Mucosa of rectum (tissue), 2 donors: ENCODE results near the gene DIS3L2.

Source experiments
- H3K27ac ChIP-seq, 2 donors: one replicate each; pipeline ENCODE4 v1.7.0; 2013; ENCODE audit warnings: inconsistent platforms in 2 of 2, low read depth in 2 of 2, low read length in 2 of 2
- H3K27me3 ChIP-seq, 2 donors: one replicate each; pipeline ENCODE4 v1.7.0; 2013; ENCODE audit warnings: low read length in 2 of 2; ENCODE audit not compliant: control insufficient read depth in 2 of 2, insufficient read depth in 2 of 2
- H3K36me3 ChIP-seq, 2 donors: one replicate each; pipeline ENCODE4 v1.7.0; 2013; ENCODE audit warnings: low read length in 2 of 2; ENCODE audit not compliant: control insufficient read depth in 2 of 2, insufficient read depth in 2 of 2
- H3K4me1 ChIP-seq, 2 donors: one replicate each; pipeline ENCODE4 v1.7.0; 2013; ENCODE audit warnings: low read length in 2 of 2, mild to moderate bottlenecking in 1 of 2; ENCODE audit not compliant: control insufficient read depth in 2 of 2, insufficient read depth in 2 of 2
- H3K4me3 ChIP-seq, 2 donors: one replicate each; pipeline ENCODE4 v1.7.0; 2013; ENCODE audit warnings: low read length in 2 of 2
- H3K9ac ChIP-seq, 2 donors: one replicate each; pipeline ENCODE4 v1.7.0; 2013; ENCODE audit warnings: low read length in 2 of 2, low read depth in 1 of 2, mild to moderate bottlenecking in 1 of 2
- H3K9me3 ChIP-seq, 2 donors: one replicate each; pipeline ENCODE4 v1.7.0; 2013; ENCODE audit warnings: low read length in 2 of 2; ENCODE audit not compliant: control insufficient read depth in 2 of 2
- donor health status: healthy.
- donor health status: Normal muscosa, but diverticular disease.

The DIS3L2 gene

DNA sequence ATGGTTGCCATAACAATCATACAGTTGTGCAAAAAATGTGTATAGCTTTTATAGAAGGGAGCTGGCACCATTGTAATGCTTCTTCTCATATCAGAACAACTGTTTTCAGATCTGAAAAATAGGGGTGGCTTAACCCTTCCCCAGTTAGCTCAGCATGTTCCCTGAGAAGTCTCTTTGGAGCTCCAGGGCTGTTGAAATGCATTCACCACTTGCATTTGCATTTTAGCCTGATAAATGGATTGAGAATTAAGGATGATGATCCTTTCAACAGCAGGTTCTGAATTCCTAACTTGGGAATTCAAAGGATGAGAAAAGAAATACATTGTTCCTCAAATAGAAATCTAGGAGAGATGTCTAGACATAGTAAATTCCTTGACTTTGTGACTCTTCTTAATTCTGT is 235.3 kb downstream of the DIS3L2 start:
- no peak overlapping the region for H3K27ac ChIP-seq
- peaks cover 0 to 4% of the 10 kb centered on the region in 2 donors for H3K9me3 ChIP-seq
- no peak overlapping the region for H3K9ac ChIP-seq
- H3K36me3 ChIP-seq, result peaks cover 3 to 6% of the 10 kb centered on the region in 2 donors
- no peak overlapping the region for H3K4me3 ChIP-seq
- no peaks in the 10 kb centered on the region for H3K27me3 ChIP-seq
- no peaks in the 10 kb centered on the region for H3K4me1 ChIP-seq

DNA sequence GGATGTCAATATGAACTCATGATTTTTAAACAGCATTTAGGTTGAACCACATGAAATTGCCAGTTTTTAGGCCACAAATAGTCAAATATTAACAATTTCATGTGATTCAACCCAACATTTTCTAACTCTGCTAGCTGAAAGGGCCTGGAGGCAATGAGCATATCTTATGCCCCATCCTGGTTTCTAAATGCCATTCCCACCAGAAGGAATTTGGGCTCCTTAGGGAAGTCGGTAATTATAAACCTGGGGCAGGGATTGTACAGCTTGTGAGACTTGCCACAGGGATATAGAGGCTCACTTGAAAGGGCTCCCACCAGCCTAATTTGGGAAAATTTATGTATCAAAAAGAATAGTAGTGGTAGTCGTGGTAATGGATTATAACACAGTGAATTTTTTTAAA is 238.7 kb downstream of the DIS3L2 start:
- H3K27ac ChIP-seq, result no peak overlapping the region
- H3K4me3 ChIP-seq, result no peak overlapping the region
- H3K9me3 ChIP-seq, result no peaks in the 10 kb centered on the region

DNA sequence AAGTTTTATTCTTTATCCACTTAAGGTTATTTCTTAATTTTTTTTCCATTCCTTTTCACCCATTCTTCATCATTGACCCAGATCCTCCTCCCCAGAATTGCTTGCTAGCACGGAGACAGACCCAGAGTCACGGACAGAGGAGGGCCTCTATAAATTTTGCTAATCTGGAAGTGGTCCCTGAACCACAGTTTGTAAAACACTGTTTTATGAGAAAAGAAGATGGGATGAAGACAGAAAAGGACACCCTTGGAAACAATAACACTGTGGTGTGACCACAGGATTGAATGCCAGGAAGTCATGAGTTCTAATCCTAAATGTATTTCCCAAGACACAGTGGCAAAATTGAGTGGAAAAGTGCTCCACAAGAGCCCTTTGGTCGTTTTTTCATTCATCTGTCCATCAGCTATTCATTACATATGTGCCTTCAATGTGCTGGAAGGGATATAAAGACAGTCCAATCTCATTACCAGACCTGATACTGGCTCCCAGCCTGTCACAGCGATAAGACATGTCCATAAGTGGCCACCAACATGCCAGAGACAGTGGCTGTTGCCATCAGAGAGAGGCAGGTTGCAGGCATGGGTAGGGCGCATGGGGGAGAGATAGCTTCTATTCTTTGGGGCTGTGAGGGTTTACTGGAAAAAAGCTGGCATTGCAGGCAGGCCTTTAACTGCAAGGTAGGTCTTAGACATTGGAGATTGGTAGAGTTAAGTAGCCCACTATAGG is 241.8 kb downstream of the DIS3L2 start:
- no peak overlapping the region for H3K9ac ChIP-seq
- no peaks in the 10 kb centered on the region for H3K27me3 ChIP-seq
- no peak overlapping the region for H3K4me3 ChIP-seq
- no peak overlapping the region for H3K27ac ChIP-seq
- H3K4me1 ChIP-seq, result no peaks in the 10 kb centered on the region
- H3K9me3 ChIP-seq, result no peaks in the 10 kb centered on the region
- peaks cover 0 to 4% of the 10 kb centered on the region in 2 donors for H3K36me3 ChIP-seq

More for the DNA sequence above, 238.7 kb downstream of the DIS3L2 start:
- Histone ChIP-seq H3K27me3 (no peaks in the 10 kb centered on the region), H3K9ac (no peak overlapping the region), H3K36me3 (peaks cover 0 to 4% of the 10 kb centered on the region in 2 donors), H3K4me1 (no peaks in the 10 kb centered on the region)

DNA sequence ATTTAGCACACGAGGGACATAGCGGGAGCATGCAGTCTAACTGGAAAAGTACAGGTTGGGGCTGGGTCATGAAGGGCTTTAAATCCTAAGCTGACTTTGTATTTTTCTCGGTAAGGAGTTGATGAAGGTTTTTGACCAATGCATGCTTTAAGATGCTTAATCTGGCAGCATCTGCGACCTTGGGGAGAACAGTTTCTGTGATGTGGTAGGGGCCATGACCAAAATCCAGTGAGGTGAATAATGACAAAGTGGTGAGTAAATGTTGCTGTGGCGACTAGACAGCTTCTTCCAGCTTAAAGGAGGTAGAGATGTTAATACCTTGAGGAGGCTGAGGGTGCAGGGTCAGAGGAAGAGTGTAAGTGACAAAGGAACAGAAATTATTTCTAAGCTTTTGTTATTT is 242.4 kb downstream of the DIS3L2 start:
- Histone ChIP-seq H3K9ac (no peak overlapping the region), H3K4me3 (no peak overlapping the region)

DNA sequence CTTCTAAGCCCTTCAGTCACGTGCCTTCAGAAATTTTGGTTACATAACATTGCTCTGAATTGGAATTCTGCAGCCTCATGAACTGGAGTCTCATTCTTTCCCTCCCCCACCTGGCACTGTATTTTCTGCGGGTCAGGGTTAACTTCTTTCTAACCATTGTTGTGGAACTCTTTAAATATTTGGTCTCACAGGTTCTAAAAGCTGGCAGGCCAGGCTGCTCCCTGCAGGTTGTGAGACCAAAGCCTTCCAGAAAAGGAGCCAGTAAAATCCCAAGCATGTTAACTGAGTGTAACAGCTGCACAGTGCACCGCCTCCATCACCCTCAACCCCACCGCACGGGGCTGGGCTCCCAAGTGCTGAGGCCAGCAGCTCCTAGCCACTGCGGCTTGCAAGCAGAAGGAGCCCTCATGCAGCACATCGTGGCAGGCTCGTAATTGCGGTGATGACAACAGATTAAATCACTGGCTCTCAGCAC is 243.0 kb downstream of the DIS3L2 start:
- Histone ChIP-seq H3K27ac (no peak overlapping the region), H3K27me3 (no peaks in the 10 kb centered on the region), H3K9me3 (no peaks in the 10 kb centered on the region), H3K36me3 (peaks cover 0 to 4% of the 10 kb centered on the region in 2 donors), H3K4me1 (no peaks in the 10 kb centered on the region), H3K4me3 (no peak overlapping the region), H3K9ac (no peak overlapping the region)

More for the DNA sequence above, 242.4 kb downstream of the DIS3L2 start:
- H3K4me1 ChIP-seq, result no peaks in the 10 kb centered on the region
- H3K27ac ChIP-seq, result no peak overlapping the region
- H3K36me3 ChIP-seq, result peaks cover 0 to 4% of the 10 kb centered on the region in 2 donors
- no peaks in the 10 kb centered on the region for H3K27me3 ChIP-seq
- H3K9me3 ChIP-seq, result no peaks in the 10 kb centered on the region

DNA sequence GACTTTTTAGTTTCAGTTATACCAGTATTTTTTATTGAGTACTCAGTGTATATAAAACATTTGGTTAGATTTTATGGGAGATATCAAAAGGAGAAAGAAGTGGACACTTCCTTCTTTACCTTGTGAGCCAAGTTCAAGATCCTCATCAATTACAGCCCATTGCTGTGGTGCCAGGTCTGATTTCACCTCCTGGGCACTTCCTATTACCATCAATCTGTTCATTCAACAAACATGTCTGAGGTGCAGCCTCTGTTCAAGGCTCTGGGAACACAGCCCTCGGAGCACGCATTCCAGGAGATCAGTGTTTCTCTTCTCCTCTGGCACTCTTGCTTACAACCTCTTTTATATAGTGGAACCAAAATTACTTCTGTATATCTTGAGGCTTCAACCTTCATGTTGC is 245.7 kb downstream of the DIS3L2 start:
- Histone ChIP-seq H3K4me3 (no peak overlapping the region), H3K36me3 (peaks cover 4 to 7% of the 10 kb centered on the region in 2 donors), H3K9me3 (no peaks in the 10 kb centered on the region), H3K4me1 (peaks cover 0 to 2% of the 10 kb centered on the region in 2 donors), H3K27me3 (no peaks in the 10 kb centered on the region), H3K27ac (no peak overlapping the region), H3K9ac (no peak overlapping the region)

DNA sequence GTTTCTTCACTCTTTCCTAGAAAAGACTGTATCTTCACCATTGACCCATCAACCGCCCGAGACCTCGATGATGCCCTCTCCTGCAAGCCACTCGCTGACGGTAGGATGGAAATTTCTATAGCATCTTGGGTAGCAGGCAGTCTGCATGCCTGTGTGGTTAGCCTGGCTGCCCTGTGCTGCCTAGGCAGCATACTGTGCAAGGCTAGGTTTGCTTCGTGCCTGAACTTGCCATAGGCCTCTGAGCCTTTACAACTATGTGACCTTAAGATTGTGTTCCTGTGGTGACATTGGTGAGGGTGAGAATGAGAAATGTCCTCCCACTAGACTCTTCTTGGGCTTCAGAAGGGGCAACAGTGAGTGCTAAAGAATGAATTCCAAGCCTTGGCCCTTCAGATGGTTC is 248.8 kb downstream of the DIS3L2 start:
- H3K4me1 ChIP-seq, result peaks cover 0 to 4% of the 10 kb centered on the region in 2 donors
- no peaks in the 10 kb centered on the region for H3K9me3 ChIP-seq
- no peak overlapping the region for H3K4me3 ChIP-seq
- no peak overlapping the region for H3K9ac ChIP-seq
- H3K27me3 ChIP-seq, result no peaks in the 10 kb centered on the region
- H3K36me3 ChIP-seq, result peaks cover 4 to 7% of the 10 kb centered on the region in 2 donors
- H3K27ac ChIP-seq, result no peak overlapping the region

DNA sequence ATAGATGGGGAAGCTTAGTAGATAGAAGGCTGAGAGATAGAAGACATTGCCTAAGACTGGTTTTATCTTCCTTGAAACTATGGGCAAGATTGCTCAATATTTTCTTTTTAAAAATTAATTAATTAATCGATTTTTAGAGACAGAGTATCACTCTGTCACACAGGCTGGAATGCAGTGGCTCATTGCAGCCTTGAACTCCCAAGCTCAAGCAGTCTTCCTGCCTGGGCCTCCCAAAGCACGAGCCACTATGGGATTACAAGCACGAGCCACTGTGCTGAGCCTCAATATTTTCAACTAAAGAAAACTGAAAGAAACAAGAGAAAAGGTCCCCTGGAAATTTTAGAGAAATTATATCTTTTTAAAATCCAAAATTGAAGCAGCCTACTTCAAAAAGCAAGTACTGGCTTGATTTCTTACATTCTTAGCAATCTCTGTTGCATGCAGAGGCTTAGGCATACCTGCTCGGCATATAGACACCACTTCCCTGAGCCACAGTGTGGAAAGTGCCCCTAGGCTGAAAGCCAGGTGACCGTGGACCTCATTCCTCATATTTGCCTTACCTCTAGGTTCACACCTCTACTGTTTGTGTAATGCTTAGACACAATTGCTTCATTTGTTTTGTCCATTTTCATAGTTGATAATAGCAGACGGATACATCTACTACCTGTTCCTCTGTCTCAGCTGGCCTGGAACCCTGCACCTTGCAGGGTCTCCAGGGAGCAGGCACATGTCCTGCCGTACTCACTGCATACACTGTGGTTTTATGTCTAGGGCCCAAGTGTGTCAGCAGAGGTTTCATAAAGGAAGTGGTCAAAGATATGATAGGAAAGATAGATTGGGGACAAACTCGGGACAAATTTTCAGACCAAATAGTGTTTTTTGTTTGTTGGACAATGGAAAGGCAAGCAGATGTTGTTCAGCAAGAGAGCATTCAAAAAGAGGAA is 250.5 kb downstream of the DIS3L2 start:
- Histone ChIP-seq H3K9ac (no peak overlapping the region), H3K27me3 (no peaks in the 10 kb centered on the region), H3K4me1 (peaks cover 0 to 4% of the 10 kb centered on the region in 2 donors), H3K36me3 (peaks cover 4 to 7% of the 10 kb centered on the region in 2 donors), H3K27ac (no peak overlapping the region), H3K4me3 (no peak overlapping the region), H3K9me3 (no peaks in the 10 kb centered on the region)

DNA sequence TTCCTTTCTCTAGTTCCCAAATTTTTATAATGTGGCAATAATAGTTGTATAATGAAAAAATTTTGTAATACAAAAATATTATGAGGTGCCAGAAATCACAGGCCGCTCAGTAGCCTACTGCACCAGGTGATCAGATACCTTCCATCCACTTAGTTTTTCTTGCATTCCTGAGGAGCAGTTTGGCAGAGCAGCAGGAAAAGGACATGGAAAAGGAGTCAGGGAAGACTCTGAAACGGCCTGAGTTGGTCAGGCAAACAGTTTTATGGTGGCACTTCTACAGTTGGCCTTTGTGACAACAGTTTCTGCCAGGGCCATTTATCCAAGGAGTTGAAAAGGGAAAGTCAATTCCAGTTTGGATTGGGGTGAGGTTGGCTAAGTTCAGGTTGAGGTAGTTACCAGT is 251.7 kb downstream of the DIS3L2 start:
- no peak overlapping the region for H3K9ac ChIP-seq
- peaks cover 4 to 7% of the 10 kb centered on the region in 2 donors for H3K36me3 ChIP-seq
- no peak overlapping the region for H3K27ac ChIP-seq
- H3K9me3 ChIP-seq, result no peaks in the 10 kb centered on the region
- no peak overlapping the region for H3K4me3 ChIP-seq
- H3K27me3 ChIP-seq, result no peaks in the 10 kb centered on the region
- peaks cover 0 to 4% of the 10 kb centered on the region in 2 donors for H3K4me1 ChIP-seq

DNA sequence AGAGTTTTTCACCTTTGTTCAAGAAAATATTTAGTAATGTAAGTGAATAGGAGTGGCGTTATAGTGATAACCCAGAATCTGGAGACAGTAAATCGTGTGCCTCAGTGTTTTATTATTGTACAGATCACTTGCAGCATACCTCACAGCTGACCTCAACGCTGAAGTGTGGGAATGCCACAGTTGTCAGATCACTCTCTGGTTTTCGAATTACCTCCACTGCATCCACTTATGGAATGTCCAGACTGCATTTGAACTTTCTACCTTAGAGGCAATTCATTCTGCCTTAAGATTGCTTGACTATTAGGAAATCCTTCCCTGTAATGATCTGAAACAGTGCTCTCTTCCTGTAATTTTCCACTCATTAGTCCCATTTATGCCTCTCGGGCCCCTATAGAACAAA is 252.5 kb downstream of the DIS3L2 start:
- Histone ChIP-seq H3K9me3 (no peaks in the 10 kb centered on the region), H3K27me3 (no peaks in the 10 kb centered on the region), H3K36me3 (peaks cover 4 to 7% of the 10 kb centered on the region in 2 donors), H3K4me1 (peaks cover 0 to 8% of the 10 kb centered on the region in 2 donors), H3K4me3 (no peak overlapping the region), H3K9ac (no peak overlapping the region), H3K27ac (no peak overlapping the region)
